Measurements from ENCODE around the gene CCDC88B.

GRCh38 chr11:64304316-64305072 lies 35.5 kb upstream of the CCDC88B start:
- peak in 3 of 4 experiments; percentile 89 to 90 (median 89) for TF ChIP-seq CTCF (IDR thresholded peaks at IDR 0.05)
- no peak for TF ChIP-seq EP300 (IDR thresholded peaks at IDR 0.05)

Measured in gastroesophageal sphincter (tissue), 3 donors.